ENCODE measurements around the gene DPH1. TPM values are rescaled to one million over a fixed set of nuclear protein-coding genes. Genes with fewer than 3 reads are reported as not detected.
A peak's percentile ranks its signal among the peaks of the same experiment; 100 is the strongest.

The DPH1 gene
- total RNA-seq, 1 experiment from 2014 or later: 21.0 TPM

GRCh38 chr17:2060681-2061440 is 30.9 kb downstream of the DPH1 start:
- no peak for DNase-seq (ENCODE audit: low read depth in 1 of 2, low spot score in 2 of 2)

GRCh38 chr17:2061441-2061958 is 31.5 kb downstream of the DPH1 start:
- no peaks in the 10 kb centered on the region for H3K9me3 ChIP-seq (replicated peaks)
- peaks cover 44% of the 10 kb centered on the region for H3K4me1 ChIP-seq (replicated peaks)
- peaks cover 97% of the 10 kb centered on the region for H3K36me3 ChIP-seq
- DNase-seq (ENCODE audit: low read depth in 1 of 2, low spot score in 2 of 2): no peak
- H3K4me3 ChIP-seq: no peak overlapping the region
- no peak overlapping the region for H3K27ac ChIP-seq
- H3K27me3 ChIP-seq (replicated peaks): no peaks in the 10 kb centered on the region

More at GRCh38 chr17:2060681-2061440, 30.9 kb downstream of the DPH1 start:
- no peaks in the 10 kb centered on the region for H3K9me3 ChIP-seq (replicated peaks)
- no peak overlapping the region for H3K27ac ChIP-seq
- H3K36me3 ChIP-seq: peaks cover 96% of the 10 kb centered on the region
- H3K27me3 ChIP-seq (replicated peaks): no peaks in the 10 kb centered on the region
- H3K4me3 ChIP-seq: no peak overlapping the region
- H3K4me1 ChIP-seq (replicated peaks): peaks cover 43% of the 10 kb centered on the region

GRCh38 chr17:2062571-2063183 is 32.7 kb downstream of the DPH1 start:
- Histone ChIP-seq H3K9me3 (replicated peaks) (no peaks in the 10 kb centered on the region), H3K4me1 (replicated peaks) (peaks cover 53% of the 10 kb centered on the region), H3K27me3 (replicated peaks) (no peaks in the 10 kb centered on the region), H3K4me3 (no peak overlapping the region), H3K36me3 (peaks cover 98% of the 10 kb centered on the region), H3K27ac (peak overlapping the region; percentile 15)
- peak in 1 of 2 experiments; percentile 58 for DNase-seq (ENCODE audit: low read depth in 1 of 2, low spot score in 2 of 2)

- H3K4me1 ChIP-seq (replicated peaks): peaks cover 60% of the 10 kb centered on the region
- DNase-seq (ENCODE audit: low read depth in 1 of 2, low spot score in 2 of 2): no peak
- H3K27me3 ChIP-seq (replicated peaks): no peaks in the 10 kb centered on the region
- H3K4me3 ChIP-seq: no peak overlapping the region
- H3K36me3 ChIP-seq: peaks cover 89% of the 10 kb centered on the region
- peak overlapping the region; percentile 15; the same call in 1 of the 2 replicates for H3K27ac ChIP-seq
- H3K9me3 ChIP-seq (replicated peaks): no peaks in the 10 kb centered on the region
Observed at GRCh38 chr17:2063261-2064146, 33.6 kb downstream of the DPH1 start.

GRCh38 chr17:2064147-2064489 is 34.2 kb downstream of the DPH1 start:
- no peak overlapping the region for H3K4me3 ChIP-seq
- no peaks in the 10 kb centered on the region for H3K9me3 ChIP-seq (replicated peaks)
- peak overlapping the region; percentile 97; the same call in 1 of the 2 replicates for H3K27ac ChIP-seq
- H3K4me1 ChIP-seq (replicated peaks): peaks cover 66% of the 10 kb centered on the region
- DNase-seq (ENCODE audit: low read depth in 1 of 2, low spot score in 2 of 2): no peak
- no peaks in the 10 kb centered on the region for H3K27me3 ChIP-seq (replicated peaks)
- H3K36me3 ChIP-seq: peaks cover 83% of the 10 kb centered on the region

- Histone ChIP-seq H3K4me3 (no peak overlapping the region), H3K36me3 (peaks cover 79% of the 10 kb centered on the region), H3K4me1 (replicated peaks) (peaks cover 71% of the 10 kb centered on the region), H3K9me3 (replicated peaks) (no peaks in the 10 kb centered on the region), H3K27ac (peak overlapping the region; percentile 97), H3K27me3 (replicated peaks) (no peaks in the 10 kb centered on the region)
- DNase-seq (ENCODE audit: low read depth in 1 of 2, low spot score in 2 of 2): no peak
Observed at GRCh38 chr17:2064520-2064971, 34.6 kb downstream of the DPH1 start.

- peaks cover 77% of the 10 kb centered on the region for H3K4me1 ChIP-seq (replicated peaks)
- H3K4me3 ChIP-seq: no peak overlapping the region
- H3K27me3 ChIP-seq (replicated peaks): no peaks in the 10 kb centered on the region
- H3K36me3 ChIP-seq: peaks cover 73% of the 10 kb centered on the region
- DNase-seq (ENCODE audit: low read depth in 1 of 2, low spot score in 2 of 2): peak; percentile 88 to 90
- H3K27ac ChIP-seq: peak overlapping the region; percentile 97
- no peaks in the 10 kb centered on the region for H3K9me3 ChIP-seq (replicated peaks)
Observed at GRCh38 chr17:2064980-2065785, 35.2 kb downstream of the DPH1 start.

- H3K4me3 ChIP-seq: no peak overlapping the region
- H3K4me1 ChIP-seq (replicated peaks): peaks cover 82% of the 10 kb centered on the region
- no peaks in the 10 kb centered on the region for H3K27me3 ChIP-seq (replicated peaks)
- H3K9me3 ChIP-seq (replicated peaks): no peaks in the 10 kb centered on the region
- H3K36me3 ChIP-seq: peaks cover 65% of the 10 kb centered on the region
- H3K27ac ChIP-seq: peak overlapping the region; percentile 97
- no peak for DNase-seq (ENCODE audit: low read depth in 1 of 2, low spot score in 2 of 2)
Observed at GRCh38 chr17:2065949-2066400, 36.0 kb downstream of the DPH1 start.

- no peak for DNase-seq (ENCODE audit: low read depth in 1 of 2, low spot score in 2 of 2)
- peak overlapping the region; percentile 97 for H3K27ac ChIP-seq
Observed at GRCh38 chr17:2067048-2067561, 37.2 kb downstream of the DPH1 start.

GRCh38 chr17:2067608-2068024 is 37.7 kb downstream of the DPH1 start:
- peak overlapping the region; percentile 97 for H3K27ac ChIP-seq
- H3K27me3 ChIP-seq (replicated peaks): no peaks in the 10 kb centered on the region
- no peak overlapping the region for H3K4me3 ChIP-seq
- H3K36me3 ChIP-seq: peaks cover 48% of the 10 kb centered on the region
- DNase-seq (ENCODE audit: low read depth in 1 of 2, low spot score in 2 of 2): peak in 1 of 2 experiments; percentile 75
- peaks cover 91% of the 10 kb centered on the region for H3K4me1 ChIP-seq (replicated peaks)
- H3K9me3 ChIP-seq (replicated peaks): no peaks in the 10 kb centered on the region

More at GRCh38 chr17:2067048-2067561, 37.2 kb downstream of the DPH1 start:
- H3K9me3 ChIP-seq (replicated peaks): no peaks in the 10 kb centered on the region
- H3K4me1 ChIP-seq (replicated peaks): peaks cover 91% of the 10 kb centered on the region
- H3K27me3 ChIP-seq (replicated peaks): no peaks in the 10 kb centered on the region
- peaks cover 53% of the 10 kb centered on the region for H3K36me3 ChIP-seq
- no peak overlapping the region for H3K4me3 ChIP-seq

GRCh38 chr17:2068031-2068518 is 38.1 kb downstream of the DPH1 start:
- peak overlapping the region; percentile 97 for H3K27ac ChIP-seq

GRCh38 chr17:2068519-2069051 is 38.6 kb downstream of the DPH1 start:
- peaks cover 92% of the 10 kb centered on the region for H3K4me1 ChIP-seq (replicated peaks)
- peak; percentile 95 for DNase-seq (ENCODE audit: low read depth in 1 of 2, low spot score in 2 of 2)
- H3K4me3 ChIP-seq: peak overlapping the region; percentile 3

More at GRCh38 chr17:2068031-2068518, 38.1 kb downstream of the DPH1 start:
- Histone ChIP-seq H3K4me3 (no peak overlapping the region), H3K36me3 (peaks cover 44% of the 10 kb centered on the region), H3K4me1 (replicated peaks) (peaks cover 91% of the 10 kb centered on the region), H3K9me3 (replicated peaks) (no peaks in the 10 kb centered on the region), H3K27me3 (replicated peaks) (no peaks in the 10 kb centered on the region)
- peak; percentile 96 to 97 for DNase-seq (ENCODE audit: low read depth in 1 of 2, low spot score in 2 of 2)

More at GRCh38 chr17:2068519-2069051, 38.6 kb downstream of the DPH1 start:
- Histone ChIP-seq H3K36me3 (peaks cover 39% of the 10 kb centered on the region), H3K27ac (peak overlapping the region; percentile 97), H3K27me3 (replicated peaks) (no peaks in the 10 kb centered on the region), H3K9me3 (replicated peaks) (no peaks in the 10 kb centered on the region)
